Hematopoietic multipotent progenitor cell treated with erythropoietin and hydrocortisone succinate and interleukin-3 and kit ligand, for 8 days (in vitro differentiated cells): ENCODE measurements around the gene SPAG16.

Source experiments
- DNase-seq: peaks from one replicate; pipeline ENCODE4 v3.0.0-alpha.2; 2015

Gene SPAG16

DNA sequence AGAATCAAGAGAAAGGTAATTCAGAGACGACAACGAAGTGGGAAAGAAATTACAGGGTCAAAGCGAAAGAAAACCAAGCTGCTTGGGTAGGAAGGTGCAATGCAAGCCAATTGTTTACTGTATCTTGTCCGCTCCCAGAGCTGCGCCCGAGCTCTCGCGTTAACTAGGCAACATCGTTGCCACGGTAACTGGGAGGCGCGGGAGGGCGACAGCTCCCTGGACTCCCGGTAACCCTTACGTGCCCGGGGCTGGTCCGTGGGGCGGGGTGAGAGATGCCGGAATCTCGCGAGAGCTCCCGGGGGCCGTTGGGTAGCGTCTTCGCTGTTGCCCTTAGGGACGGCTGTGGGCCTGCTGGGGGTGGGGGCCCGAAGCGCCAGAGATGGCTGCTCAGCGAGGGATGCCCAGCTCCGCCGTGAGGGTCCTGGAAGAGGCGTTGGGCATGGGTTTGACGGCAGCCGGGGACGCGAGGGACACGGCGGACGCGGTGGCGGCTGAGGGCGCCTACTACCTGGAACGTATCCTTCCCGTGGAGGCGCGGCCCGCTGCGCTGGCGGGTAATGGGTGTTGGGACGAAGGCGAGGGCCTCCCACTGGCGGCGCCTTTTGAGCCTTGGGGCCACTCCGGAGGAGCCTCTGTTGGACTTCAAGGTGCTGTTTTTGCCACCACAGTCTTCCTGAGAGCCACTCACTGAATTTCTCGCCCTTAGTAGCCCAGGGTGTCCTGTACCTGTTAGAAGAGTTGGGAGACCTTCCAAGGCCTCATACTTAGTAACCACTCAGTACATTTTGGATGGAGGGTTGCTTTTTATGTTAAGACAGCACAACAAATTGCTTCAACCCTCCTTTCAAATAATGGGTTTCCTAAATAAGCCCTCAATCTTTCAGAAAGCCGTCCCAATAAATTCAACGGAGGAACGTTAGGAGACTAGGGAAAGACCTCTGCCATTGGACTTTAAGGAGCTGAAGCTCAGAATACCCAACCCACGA is at the start of gene SPAG16:
Gene SPAG16, plus strand, starts transcription at position 360 of the 986 bp plus-strand sequence.
- DNase-seq, result peak; percentile 96

DNA sequence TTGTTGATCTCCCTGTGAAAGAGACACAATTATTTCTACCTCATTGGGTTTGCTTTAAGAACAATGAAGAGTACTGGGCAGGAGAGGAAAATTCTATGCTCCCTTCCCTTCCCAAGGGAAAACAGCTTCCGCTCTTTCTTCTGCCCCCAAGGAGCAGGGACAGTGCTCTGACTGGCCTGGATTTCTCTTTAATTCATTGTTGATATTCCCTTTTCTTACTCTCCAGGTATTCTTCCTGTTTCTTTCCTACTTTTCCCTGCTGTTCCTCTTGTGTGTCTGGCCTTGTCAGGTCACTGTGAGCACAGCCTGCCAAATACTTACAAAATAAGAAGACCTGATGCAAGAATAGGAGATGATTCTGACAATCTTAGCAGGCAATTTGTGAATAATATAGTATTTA is 49.6 kb upstream of the SPAG16 start:
- DNase-seq, result no peak

DNA sequence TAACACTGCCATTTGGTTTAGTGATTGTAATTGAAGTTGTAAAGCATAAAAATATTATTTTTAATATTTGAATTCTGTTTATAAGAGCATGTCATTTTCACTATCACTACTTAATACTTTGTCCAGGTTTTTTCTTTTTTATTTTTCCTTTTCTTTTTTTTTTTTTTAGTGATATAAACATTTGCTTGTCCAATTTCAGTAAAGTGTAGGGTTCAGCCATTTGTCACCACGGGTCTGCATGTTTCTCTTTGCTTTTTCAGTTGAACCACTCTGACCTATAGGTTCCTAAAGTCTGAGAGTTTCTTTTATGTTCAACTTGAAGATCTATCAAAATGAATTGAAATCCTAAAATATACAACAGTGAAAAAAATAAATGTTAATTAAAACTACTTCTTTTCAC is 48.5 kb upstream of the SPAG16 start:
- DNase-seq, result no peak

DNA sequence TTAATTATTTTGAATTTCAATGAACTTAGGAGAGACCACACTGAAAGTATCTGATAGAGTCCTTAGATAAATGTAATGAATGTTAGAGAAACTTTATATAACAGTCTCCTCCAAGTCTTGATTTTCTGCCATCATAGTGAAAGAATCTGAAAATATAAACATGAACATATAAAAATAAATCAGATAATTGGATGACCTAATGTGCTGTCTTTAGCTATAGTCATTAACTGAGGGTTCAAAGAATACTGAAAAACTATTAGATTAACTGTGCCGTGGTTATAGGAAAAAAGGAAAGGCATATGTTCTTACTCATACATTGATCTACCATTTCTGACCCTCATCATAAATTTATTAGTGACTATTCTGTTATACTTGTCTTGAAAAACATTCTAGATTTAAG is 47.0 kb upstream of the SPAG16 start:
- DNase-seq, result no peak

DNA sequence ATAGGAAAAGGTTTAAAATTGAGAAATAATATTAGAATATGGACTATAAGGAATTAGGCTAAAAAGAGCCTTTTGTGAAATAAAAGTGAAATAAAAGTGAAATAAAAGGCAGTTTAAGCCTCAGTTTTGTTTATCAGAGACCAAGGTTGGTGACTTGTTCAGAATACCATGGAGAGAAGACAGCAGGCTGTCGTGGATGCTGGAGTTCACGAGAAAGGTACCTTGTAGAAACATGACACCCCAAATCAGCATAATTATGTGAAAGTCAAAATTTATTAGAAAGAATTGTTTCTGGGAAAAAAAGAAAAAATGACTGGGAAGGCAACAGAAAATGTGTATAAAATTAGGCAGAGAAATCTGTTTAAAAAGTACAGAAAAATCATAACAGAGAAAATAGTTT is 46.5 kb upstream of the SPAG16 start:
- DNase-seq, result no peak

DNA sequence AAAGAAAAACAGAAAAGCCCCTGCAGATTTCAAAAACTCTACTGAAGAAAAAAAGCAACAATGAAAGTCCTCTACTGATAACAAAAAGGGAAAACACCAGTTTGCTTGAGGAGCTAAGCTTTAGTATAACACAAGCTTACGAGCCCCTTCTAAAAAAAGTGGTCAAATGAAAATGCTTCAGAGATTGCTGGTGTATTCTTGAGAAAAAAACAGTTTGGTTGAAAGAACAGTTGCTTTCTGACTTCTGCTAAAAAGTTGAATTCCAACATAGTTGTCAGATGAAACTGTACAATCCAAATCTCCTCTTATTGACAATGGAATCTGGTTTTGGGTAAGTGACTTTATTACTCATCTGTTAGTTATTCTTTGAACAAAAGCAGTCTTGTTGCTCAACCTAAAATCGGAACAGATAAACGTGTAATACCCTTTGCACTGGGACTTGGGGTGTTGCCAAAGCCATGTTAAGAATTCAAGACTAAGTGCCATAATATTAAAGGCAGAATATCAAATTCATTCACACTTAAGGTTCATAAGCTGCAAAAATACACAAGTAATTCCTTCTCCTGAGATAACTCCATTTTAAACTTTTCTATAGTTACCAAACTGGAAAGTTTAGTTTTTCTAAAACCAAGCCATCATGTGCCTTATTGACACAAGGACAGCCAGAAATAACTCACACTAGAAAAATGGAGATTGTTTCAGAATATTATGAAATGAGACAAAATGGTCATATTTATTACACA is 45.3 kb upstream of the SPAG16 start:
- no peak for DNase-seq

DNA sequence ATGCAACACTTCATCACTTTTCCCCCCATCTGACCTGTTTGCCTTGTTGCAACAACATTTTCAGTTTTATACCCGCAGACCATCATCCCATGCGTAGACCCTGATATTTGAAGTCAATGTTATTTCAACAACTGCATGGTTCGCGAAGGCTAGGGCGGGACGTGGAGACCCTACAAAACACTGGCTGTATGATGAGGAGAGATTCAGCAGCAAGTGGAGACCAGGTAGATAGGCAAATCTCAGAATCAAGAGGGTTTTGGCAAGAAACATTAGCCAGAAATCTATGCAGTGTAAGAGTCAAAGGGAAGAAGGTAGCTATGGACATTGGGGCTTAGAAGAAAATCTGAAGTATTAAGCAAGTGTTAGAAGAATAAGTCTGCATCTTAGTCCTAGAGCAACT is 42.4 kb upstream of the SPAG16 start:
- DNase-seq, result no peak

DNA sequence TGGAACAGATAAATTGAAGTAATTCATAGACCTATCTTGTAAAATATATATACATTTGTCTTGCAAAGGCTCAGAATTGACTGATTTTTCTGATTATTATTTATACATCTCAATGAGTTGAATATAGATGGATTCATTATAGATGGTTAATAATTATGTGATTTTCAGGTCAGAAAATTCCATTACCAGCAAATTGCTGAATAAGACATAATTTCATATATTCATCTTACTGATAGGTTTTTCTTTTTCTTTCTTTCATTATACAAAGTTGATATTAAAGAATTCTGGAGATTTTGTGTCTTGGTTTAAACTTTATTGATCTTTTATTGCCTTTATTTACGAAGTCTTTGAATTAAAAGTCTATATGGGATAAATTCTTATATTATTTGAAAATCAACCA is 41.6 kb upstream of the SPAG16 start:
- no peak for DNase-seq

DNA sequence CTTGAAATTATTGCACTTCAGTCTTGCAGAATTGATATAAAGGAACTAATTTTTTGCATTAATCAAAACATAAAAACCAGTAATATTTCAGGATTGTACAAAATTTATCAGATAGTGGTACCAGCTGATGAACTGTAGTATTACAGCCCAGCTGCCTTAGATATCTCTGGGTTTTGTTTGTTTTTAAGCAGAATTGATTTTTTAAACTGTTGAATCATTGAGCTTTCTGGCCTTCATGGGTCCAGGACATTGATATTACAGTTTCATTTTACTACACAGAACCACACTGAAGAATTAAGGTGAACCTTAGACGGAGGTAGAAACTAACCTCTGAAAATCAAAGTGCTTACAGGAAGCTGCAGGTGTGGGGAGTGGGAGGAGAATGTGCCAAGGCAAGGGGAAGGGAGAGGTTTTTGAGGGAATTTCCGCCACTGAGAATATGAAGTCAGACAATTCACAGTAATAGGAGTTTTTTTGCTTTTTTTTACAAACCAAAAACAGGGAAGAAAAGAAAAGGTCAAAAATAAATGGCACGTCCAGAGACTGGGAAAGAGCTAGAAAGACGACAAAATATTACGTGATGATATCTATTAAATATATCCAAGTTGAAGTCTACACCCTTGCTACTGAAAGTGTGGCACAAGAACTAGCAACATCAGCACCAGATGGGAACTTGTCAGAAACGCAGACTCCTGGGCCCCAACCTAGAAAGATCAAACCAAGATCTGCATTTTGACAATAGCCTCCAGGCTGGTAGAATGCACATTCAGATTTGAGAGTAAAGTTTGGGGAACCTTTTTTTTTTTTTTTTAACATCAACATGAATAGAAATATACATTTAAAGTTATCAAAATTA is 40.8 kb upstream of the SPAG16 start:
- no peak for DNase-seq

DNA sequence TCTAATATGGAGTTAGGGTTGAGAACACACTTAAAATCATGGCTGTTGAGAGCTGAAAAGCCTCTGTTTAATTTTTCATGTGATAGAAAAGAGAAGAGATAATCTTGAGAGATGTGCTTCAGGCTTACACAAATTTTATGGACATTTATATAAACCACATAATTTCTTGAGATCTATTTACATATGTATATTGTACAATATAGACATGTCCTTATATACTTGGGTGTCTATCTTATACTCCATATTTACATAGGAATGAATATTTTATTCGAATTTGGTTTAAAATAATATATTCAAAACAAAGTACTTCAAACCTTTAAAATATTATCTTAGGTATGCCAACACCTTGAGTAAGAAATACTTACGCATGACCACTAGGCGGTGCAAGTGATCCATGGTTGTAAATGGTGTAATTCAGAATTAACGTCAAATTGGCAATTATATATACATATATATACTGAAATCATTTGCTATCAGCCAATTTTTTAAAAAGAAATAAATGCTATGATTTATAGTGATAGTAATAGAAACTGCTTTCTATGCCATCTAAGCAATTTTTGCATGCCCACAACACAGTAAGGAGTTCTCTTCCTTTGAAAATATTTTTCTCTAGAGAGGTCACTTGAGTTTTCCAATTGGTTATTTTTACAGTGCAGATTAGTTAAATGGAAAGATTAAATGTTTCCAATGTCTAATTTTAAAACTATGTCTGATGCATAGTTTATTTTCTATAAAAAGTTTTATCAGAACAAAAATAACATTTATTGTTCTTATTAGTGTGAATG is 37.6 kb upstream of the SPAG16 start:
- DNase-seq, result peak; percentile 62

DNA sequence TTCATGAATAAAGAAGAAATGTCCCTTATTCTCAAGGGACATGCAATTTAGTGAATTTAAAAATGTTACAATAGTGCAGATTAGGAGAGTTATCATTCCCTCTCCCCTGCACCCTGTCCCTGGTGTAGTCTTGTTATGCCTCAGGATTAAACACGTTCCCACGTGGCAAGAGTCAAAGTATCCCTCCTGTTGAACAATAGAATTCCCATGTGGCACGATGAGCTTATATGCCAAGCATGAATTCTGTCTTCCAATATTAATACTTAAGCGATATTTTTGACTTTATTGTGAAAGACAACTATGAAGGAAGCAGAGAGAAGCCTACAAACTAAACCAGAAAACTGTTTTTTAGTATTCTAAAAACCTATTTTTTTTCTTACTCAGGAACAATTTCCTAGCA is 36.7 kb upstream of the SPAG16 start:
- no peak for DNase-seq

DNA sequence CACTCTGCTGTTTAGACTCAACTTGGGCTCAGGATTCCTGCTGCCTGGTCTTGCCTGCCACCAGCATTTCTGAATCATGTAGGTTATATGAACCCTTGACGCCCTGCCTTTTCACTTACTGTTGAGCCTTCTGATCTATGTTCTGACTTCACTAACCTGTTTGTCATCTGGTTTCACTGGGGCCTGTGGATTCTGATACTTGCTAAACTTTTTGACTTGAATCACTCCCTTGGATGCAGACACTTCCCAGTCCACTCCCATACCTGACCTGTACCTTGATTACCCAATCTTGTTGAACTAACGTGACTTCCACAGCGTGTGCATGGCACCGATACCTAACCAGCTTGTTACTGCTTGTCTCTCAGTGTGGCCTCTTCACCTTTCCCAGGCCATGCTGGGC is 35.6 kb upstream of the SPAG16 start:
- no peak for DNase-seq

DNA sequence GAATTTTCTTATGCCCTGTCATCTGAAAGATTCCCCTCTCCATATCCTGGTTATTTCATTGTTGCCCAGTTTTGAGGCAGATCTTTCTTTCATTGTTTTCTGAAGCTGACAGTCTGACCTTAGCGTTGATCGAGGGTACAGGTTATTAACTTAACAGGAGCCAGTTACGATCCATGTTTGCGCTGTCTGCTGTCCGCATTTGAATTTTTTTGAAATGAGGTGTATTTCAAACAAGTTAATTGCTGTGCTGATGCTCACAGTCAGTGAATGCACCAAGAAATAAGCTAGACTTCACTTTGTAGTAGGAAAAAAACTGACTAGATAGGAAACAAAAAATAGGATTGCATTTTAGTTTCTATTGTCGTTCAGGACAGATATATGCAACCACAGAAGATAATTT is 34.8 kb upstream of the SPAG16 start:
- no peak for DNase-seq

DNA sequence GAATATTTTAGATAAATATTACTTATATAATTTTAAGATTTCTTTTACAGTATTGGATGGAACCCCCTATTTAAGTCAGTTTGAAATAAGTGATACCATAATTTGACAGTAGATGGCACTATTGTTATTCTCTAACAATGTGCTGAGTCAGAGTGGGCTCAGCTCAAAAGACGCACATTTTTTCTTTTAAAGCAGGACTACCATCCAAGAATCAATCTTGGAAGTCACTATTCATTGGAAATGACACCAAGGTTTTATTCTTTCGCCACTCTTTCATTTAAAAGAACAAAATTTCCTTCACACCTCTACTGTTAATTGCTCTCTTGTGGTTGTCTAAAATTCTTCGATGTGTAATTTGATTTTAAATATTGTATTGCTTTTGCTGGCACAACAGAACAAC is 32.6 kb upstream of the SPAG16 start:
- peak; percentile 69 for DNase-seq

DNA sequence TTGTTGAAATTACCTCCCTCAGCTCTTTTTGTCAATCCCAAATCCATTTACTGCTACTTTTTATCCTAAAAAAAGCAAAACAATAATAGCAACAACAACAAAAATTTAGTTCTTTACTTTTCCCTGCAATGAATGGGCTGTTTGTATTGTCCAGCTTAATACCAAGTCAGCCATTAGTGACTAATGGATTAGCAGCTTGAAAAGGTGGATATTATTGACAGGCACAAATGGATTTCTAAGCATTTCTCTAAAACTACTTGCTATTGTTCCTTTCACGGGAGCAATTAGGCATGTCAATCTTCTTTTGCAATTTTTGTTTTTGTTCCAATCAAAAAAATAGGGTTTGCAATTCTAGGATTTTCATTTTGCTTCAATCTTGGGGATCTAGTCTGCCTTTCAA is 32.1 kb upstream of the SPAG16 start:
- no peak for DNase-seq

DNA sequence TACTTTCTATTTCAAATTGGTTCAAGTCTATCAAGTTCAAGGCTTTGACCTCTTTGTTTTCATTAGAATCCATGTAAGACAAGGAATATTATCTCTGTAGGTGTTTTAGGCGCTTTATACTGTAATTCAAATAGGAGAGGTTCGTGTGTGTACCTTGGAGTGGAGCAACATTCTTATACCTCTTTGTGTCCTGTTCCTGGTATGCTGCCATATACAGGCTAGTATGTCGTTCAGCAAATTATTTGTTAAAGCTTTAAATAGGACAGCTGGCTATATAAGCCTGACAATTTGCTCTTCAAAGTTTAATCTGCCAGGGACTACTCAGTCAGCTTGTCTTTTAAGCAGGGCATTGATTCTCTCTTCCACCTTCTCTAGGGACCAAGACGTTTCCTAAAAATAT is 31.1 kb upstream of the SPAG16 start:
- no peak for DNase-seq

DNA sequence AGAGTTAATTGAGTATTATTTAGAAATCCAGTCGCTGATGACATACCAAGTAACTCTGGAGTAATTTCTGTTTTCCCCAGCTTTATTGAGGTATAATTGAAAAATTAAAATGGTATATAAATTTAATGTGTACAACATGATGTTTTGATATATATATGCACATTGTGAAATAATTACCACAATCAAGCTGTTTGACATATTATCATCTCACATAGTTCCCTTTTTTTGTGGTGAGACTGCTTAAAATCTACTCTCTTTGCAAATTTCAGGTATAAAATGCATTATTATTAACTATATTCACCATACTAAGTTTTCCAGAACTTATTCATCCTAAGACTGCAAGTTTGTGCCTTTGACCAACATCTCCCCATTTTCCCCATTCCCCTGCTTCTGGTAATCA is 25.0 kb upstream of the SPAG16 start:
- no peak for DNase-seq

DNA sequence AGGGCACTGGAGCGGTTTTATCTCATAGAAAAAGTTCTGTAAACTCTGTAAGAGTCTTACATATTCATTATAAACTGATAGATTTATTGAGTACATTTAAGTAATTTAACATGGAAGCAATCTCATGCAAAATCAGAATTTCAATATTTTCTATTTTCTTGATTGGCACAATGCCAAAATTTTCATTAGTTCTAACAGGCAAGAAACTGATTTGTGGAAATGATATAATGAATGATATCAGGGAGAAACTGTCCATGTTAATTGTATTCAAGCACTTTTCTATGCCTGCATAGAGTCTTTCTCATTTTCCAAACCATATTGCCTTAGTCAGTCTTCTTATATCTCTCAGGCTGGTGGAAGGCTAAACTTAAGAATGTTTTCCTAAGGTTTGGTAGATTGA is 23.0 kb upstream of the SPAG16 start:
- no peak for DNase-seq

DNA sequence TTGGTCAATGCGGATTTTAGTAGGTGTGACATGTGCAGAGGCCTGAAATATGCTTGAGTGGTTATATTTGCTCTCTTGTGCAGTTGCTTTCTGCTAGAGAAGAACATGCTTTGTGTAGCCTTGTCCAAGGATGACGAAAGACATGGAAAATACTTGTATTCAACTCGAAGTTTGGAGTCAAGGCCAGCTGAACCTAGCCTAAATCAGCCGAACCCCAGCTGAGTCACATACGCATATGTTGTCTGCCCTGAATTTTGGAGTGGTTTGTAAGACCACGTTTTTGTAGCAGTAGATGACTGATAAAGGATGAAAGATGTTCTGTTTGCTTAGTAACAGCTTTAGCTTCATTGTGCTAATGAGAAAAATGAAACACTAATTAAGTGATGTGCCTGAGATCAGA is 22.5 kb upstream of the SPAG16 start:
- no peak for DNase-seq

DNA sequence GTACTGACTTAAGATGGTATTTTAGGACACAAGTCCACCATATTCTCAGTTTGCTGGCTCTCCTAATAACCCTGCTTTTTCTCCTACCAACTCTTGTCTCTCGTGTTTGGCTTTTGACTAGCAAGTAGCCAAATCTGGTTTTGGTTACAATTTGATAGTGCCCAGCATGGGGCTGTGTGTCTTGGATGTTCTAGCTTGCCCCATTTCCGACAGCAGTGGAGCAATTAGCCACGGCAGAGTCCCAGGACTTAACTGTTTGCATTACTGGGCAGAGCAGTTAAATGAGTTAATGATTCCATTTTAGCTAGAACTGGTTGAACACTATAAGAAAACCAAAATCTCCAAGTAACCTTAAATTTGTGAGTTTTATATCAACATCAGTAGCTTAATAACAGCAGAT is 18.6 kb upstream of the SPAG16 start:
- DNase-seq, result no peak

DNA sequence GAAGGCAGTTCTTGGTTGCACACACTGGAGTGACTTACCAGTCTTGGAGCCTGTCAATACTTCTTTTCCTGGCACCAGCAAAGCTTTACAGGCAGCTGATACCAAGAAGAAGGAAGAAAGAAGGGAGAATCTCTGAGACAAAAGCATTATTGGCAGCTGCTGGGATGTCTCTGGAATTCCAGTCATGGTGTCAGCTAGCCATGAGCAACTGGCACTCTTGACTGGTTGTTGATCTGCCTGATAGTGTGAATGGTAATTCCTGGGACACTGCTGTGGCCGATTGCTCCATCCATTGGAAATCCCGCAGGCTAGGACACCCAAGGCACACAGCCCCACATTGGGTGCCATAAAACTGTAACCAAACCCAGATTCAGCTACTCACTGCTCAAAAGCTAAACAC is 17.8 kb upstream of the SPAG16 start:
- DNase-seq, result no peak

DNA sequence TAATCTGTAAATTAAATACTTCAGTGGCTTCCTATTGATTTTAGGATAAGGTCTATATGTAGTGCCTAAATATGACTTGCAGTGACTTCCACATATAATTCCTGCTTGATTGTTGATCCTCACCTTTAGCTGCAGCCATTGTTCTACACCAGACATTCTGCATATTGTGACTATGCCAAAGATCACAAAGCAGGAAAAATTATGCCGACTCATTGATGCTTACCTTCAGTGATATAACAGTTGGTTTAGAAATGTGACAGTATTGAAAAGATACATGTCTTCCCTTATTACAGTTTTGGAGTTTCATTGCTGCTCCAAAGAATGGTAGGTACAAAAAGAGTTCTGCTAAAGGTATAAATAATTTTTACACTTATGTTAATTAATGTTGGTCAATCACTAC is 12.3 kb upstream of the SPAG16 start:
- no peak for DNase-seq
